Mesothelial cell of epicardium (in vitro differentiated cells): ENCODE measurements around the gene TRAPPC10. TPM values are rescaled to one million over a fixed set of nuclear protein-coding genes. Genes with fewer than 3 reads are reported as not detected.

Experiments used
- DNase-seq, 2 experiments: peaks; one replicate each; pipeline ENCODE4 v3.0.0; 2021; ENCODE audit warnings: low spot score in 2 of 2; ENCODE audit not compliant: unreplicated experiment in 2 of 2
- H3K27ac Mint-ChIP-seq: 2 replicates; pipeline ENCODE4 v1.8.0; 2021; ENCODE audit warnings: mixed read lengths
- H3K27me3 Mint-ChIP-seq: 2 replicates; pipeline ENCODE4 v1.8.0; 2021; ENCODE audit warnings: low read depth, mixed read lengths
- H3K36me3 Mint-ChIP-seq: 2 replicates; pipeline ENCODE4 v1.8.0; 2021; ENCODE audit warnings: mixed read lengths
- H3K4me1 Mint-ChIP-seq: 2 replicates; pipeline ENCODE4 v1.8.0; 2021; ENCODE audit warnings: mixed read lengths
- H3K4me3 Mint-ChIP-seq: 2 replicates; pipeline ENCODE4 v1.8.0; 2021; ENCODE audit warnings: mild to moderate bottlenecking, moderate library complexity, mixed read lengths
- H3K9me3 Mint-ChIP-seq: 2 replicates; pipeline ENCODE4 v1.8.0; 2021; ENCODE audit warnings: mixed read lengths
- CTCF ChIP-seq: fragments of 200-600 bp; sonication (generic); IDR thresholded peaks from one replicate; pipeline ENCODE4 v1.5.0; 2021; ENCODE audit warnings: antibody characterized with exemption; ENCODE audit not compliant: unreplicated experiment
- total RNA-seq: library from RNA; stranded (reverse); gene quantifications from 3 replicates; pipeline ENCODE4 v1.2.1, GENCODE V29; 2021

The TRAPPC10 gene
- total RNA-seq, 1 donor from 2014 or later, result 34.5 TPM

GRCh38 chr21:43987509-43987908 lies 24.6 kb upstream of the TRAPPC10 start:
- H3K9me3 Mint-ChIP-seq, result no peaks in the 10 kb centered on the region
- peaks cover 14% of the 10 kb centered on the region for H3K4me1 Mint-ChIP-seq
- H3K4me3 Mint-ChIP-seq, result no peak overlapping the region
- H3K36me3 Mint-ChIP-seq, result peaks cover 1% of the 10 kb centered on the region
- no peak for TF ChIP-seq CTCF
- no peak overlapping the region for H3K27ac Mint-ChIP-seq
- no peak for DNase-seq
- H3K27me3 Mint-ChIP-seq, result no peaks in the 10 kb centered on the region

GRCh38 chr21:43988016-43988415 lies 24.1 kb upstream of the TRAPPC10 start:
- Mint-ChIP-seq H3K4me3 (no peak overlapping the region), H3K4me1 (peaks cover 14% of the 10 kb centered on the region), H3K27me3 (no peaks in the 10 kb centered on the region), H3K9me3 (no peaks in the 10 kb centered on the region), H3K27ac (no peak overlapping the region), H3K36me3 (no peaks in the 10 kb centered on the region)
- no peak for TF ChIP-seq CTCF
- no peak for DNase-seq

GRCh38 chr21:43988506-43989230 lies 23.4 kb upstream of the TRAPPC10 start:
- H3K9me3 Mint-ChIP-seq, result no peaks in the 10 kb centered on the region
- DNase-seq, result no peak
- H3K27ac Mint-ChIP-seq, result no peak overlapping the region
- TF ChIP-seq CTCF, result no peak
- H3K36me3 Mint-ChIP-seq, result no peaks in the 10 kb centered on the region
- peaks cover 14% of the 10 kb centered on the region for H3K4me1 Mint-ChIP-seq
- no peak overlapping the region for H3K4me3 Mint-ChIP-seq
- no peaks in the 10 kb centered on the region for H3K27me3 Mint-ChIP-seq

DNA sequence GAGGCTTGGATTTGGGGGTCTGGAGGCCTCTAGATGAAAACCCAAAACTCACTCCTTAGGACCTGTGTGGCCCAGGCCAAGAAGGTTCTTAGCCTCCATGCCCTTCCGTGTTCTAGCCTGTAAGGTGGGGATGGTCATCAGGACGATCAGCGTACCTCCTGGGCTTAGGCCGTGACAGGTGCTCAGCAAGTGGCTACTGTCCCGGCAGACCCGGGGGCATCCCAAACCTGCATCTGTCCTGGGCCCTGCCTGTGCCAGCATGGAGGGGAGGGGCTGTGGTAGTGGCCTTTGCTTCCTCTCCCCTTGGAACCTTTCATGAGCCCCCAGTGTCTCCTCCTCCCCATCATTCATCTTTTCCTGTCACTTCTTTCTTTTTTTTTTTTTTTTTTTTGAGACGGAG lies 22.7 kb upstream of the TRAPPC10 start:
- Mint-ChIP-seq H3K27ac (no peak overlapping the region), H3K4me3 (no peak overlapping the region), H3K27me3 (no peaks in the 10 kb centered on the region), H3K4me1 (peaks cover 14% of the 10 kb centered on the region), H3K9me3 (no peaks in the 10 kb centered on the region), H3K36me3 (no peaks in the 10 kb centered on the region)
- no peak for DNase-seq
- no peak for TF ChIP-seq CTCF

DNA sequence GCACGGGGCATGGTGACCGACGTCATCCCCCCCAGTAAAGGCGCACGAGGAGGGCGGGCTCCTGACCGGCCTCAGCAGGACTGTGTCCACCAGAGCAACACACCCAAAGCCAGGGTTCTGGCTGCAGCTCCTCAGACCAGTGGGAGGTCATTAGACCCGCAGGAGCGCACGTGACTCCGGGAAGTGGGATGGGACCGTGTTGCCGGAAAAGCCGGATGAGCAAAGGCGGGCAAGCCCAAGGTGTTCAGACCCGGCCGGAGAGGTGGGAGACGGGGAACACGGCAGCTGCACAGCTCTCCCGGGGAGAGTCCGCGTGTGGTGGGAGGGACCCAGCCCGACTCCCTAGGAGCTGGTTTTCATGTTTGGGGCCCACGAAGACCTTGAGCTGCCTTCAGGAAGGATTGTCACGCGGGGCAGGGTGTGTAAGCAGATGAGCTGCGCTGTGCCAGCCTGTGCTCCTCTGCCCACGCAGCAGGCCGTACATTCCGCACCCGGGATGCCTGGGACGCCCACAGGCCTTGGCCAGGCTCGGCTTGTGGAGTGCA lies 20.6 kb upstream of the TRAPPC10 start:
- H3K4me3 Mint-ChIP-seq, result no peak overlapping the region
- H3K9me3 Mint-ChIP-seq, result no peaks in the 10 kb centered on the region
- no peaks in the 10 kb centered on the region for H3K36me3 Mint-ChIP-seq
- no peak overlapping the region for H3K27ac Mint-ChIP-seq
- H3K4me1 Mint-ChIP-seq, result peaks cover 4% of the 10 kb centered on the region
- no peak for DNase-seq
- no peak for TF ChIP-seq CTCF
- H3K27me3 Mint-ChIP-seq, result no peaks in the 10 kb centered on the region
